CD8-positive, alpha-beta memory T cell (primary cell): ENCODE measurements around the gene NCAPG2. TPM values are rescaled to one million over a fixed set of nuclear protein-coding genes. Genes with fewer than 3 reads are reported as not detected.
"Not testable (repeated sequence)": the region's sequence is repeated elsewhere in the genome, so short reads cannot be mapped to it uniquely, and the experiment has no call there.

Source experiments
- CTCF ChIA-PET: fragments of 350-600 bp; sonication (Branson Sonifier 250); formaldehyde crosslinking; loops from one replicate; lab custom pipeline; 2021; ENCODE audit warnings: antibody characterized with exemption; lab: Charles Lee
- POLR2A ChIA-PET: fragments of 350-600 bp; sonication (Branson Sonifier 250); formaldehyde crosslinking; loops from one replicate; lab custom pipeline; 2021; ENCODE audit warnings: antibody characterized with exemption; lab: Charles Lee
- DNase-seq, 5 donors: peaks; one replicate each; pipeline versions ENCODE4 v3.0.0 to v3.0.0-alpha.2; 2020 to 2022; ENCODE audit warnings: mixed read lengths in 1 of 5
- H3K27ac ChIP-seq: one replicate; pipeline ENCODE4 v1.7.0; 2013; ENCODE audit warnings: low read depth, mild to moderate bottlenecking, low read length, moderate library complexity
- H3K27me3 ChIP-seq: 2 replicates; pipeline ENCODE4 v1.7.0; 2013; ENCODE audit warnings: low read length, mild to moderate bottlenecking; ENCODE audit not compliant: insufficient read depth, poor library complexity, severe bottlenecking
- H3K36me3 ChIP-seq: 2 replicates; pipeline ENCODE4 v1.7.0; 2013; ENCODE audit warnings: mild to moderate bottlenecking, low read length, moderate library complexity; ENCODE audit not compliant: insufficient read depth
- H3K4me1 ChIP-seq: 2 replicates; pipeline ENCODE4 v1.7.0; 2013; ENCODE audit warnings: mild to moderate bottlenecking, low read length, moderate library complexity; ENCODE audit not compliant: insufficient read depth
- H3K4me3 ChIP-seq: 2 replicates; pipeline ENCODE4 v1.7.0; 2013; ENCODE audit warnings: mild to moderate bottlenecking, low read length
- H3K9me3 ChIP-seq: 2 replicates; pipeline ENCODE4 v1.7.0; 2013; ENCODE audit warnings: mild to moderate bottlenecking, low read length
- H3K27ac Mint-ChIP-seq, 8 donors: one replicate each; pipeline ENCODE4 v1.8.0; 2020 to 2021; ENCODE audit warnings: mixed read lengths in 8 of 8, mild to moderate bottlenecking in 6 of 8, inconsistent platforms in 3 of 8, moderate library complexity in 3 of 8
- H3K27me3 Mint-ChIP-seq, 2 donors: one replicate each; pipeline ENCODE4 v1.8.0; 2020 to 2021; ENCODE audit warnings: mixed read lengths in 2 of 2, mild to moderate bottlenecking in 1 of 2, moderate library complexity in 1 of 2
- H3K36me3 Mint-ChIP-seq, 3 donors: one replicate each; pipeline ENCODE4 v1.8.0; 2020 to 2021; ENCODE audit warnings: mixed read lengths in 3 of 3, inconsistent platforms in 1 of 3, mild to moderate bottlenecking in 1 of 3
- H3K4me1 Mint-ChIP-seq, 3 donors: one replicate each; pipeline ENCODE4 v1.8.0; 2020 to 2021; ENCODE audit warnings: mixed read lengths in 3 of 3, inconsistent platforms in 1 of 3, mild to moderate bottlenecking in 1 of 3
- H3K4me3 Mint-ChIP-seq, 7 donors: one replicate each; pipeline ENCODE4 v1.8.0; 2020 to 2021; ENCODE audit warnings: mixed read lengths in 7 of 7, mild to moderate bottlenecking in 6 of 7, moderate library complexity in 4 of 7, inconsistent platforms in 2 of 7
- H3K9me3 Mint-ChIP-seq, 5 donors: one replicate each; pipeline ENCODE4 v1.8.0; 2020 to 2022; ENCODE audit warnings: mixed read lengths in 5 of 5, mild to moderate bottlenecking in 3 of 5, moderate library complexity in 2 of 5, inconsistent platforms in 1 of 5
- polyA plus RNA-seq: library from polyadenylated mRNA; unstranded; fragments of 300-500 nt; fragmentation: Illumina TruSeq; gene quantifications from one replicate; pipeline ENCODE4 v1.2.3, GENCODE V29; 2021
- total RNA-seq, 2 experiments: library from RNA; stranded (reverse); gene quantifications; one replicate each; pipeline ENCODE4 v1.2.3, GENCODE V29; 2021

NCAPG2 gene
- total and polyA plus RNA-seq, 3 experiments from 2014 or later, result 4.3 to 75.5 (median 71.4) TPM

- no peak for DNase-seq
- Mint-ChIP-seq H3K36me3 (peaks cover 0 to 8% (median 7%) of the 10 kb centered on the region in 3 donors), H3K27ac (no peak overlapping the region), H3K9me3 (no peaks in the 10 kb centered on the region), H3K27me3 (no peaks in the 10 kb centered on the region), H3K4me1 (no peaks in the 10 kb centered on the region), H3K4me3 (no peak overlapping the region)
- H3K27ac ChIP-seq, result no peak overlapping the region
- POLR2A ChIA-PET, result no interaction called here
- H3K9me3 ChIP-seq, result no peaks in the 10 kb centered on the region
- no peaks in the 10 kb centered on the region for H3K36me3 ChIP-seq
- H3K27me3 ChIP-seq, result no peaks in the 10 kb centered on the region
- CTCF ChIA-PET, result no interaction called here
- H3K4me3 ChIP-seq, result no peak overlapping the region
- H3K4me1 ChIP-seq, result no peaks in the 10 kb centered on the region
Observed at GRCh38 chr7:158638001-158638400, 66.6 kb downstream of the NCAPG2 start.

DNA sequence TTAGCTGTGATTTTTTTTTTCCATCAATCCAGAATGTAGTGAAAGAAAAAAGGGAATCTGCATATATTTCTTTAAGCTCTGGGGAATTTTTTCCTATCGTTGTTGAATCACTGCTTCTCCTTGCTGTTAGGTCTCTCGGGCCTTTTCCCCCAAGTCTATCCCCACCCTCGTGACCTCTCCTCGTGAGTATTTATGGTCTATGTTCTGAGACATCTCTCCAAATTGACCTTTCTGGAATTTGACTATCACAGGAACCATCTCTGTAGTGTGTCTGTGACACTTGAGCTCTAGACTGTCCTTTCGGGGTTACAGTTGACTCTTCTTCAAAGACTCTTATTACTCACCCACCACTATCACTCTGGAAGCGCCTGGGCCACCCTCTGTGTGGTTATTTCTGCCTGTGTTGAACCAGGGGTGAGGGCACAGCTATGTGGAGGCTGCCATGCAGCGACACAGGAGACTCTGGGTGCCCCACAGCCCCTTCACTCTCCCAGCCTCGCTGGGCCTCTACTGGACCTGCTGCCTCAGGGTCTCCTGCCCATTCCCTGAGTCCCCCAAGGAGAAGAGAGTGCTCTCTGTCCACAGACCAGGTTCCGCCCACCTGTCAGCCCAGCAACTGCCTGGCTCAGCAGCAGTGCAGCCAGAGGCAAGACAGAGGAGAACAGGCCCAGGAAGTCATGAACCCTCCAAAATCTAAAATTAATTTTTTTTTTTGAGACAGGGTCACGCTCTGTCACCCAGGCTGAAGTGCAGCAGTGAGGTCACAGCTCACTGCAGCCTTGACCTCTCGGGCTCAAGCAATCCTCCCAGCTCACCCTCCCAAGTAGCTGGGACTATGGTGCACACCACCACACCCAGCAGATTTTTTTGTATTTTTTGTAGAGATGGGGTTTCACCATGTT is 71.3 kb downstream of the NCAPG2 start:
- peak overlapping the region in 1 of 8 donors; percentile 78 for H3K27ac Mint-ChIP-seq
- H3K36me3 Mint-ChIP-seq, result peaks cover 11 to 12% (median 11%) of the 10 kb centered on the region in 3 donors
- Histone ChIP-seq H3K4me1 (no peaks in the 10 kb centered on the region), H3K27ac (no peak overlapping the region), H3K9me3 (no peaks in the 10 kb centered on the region), H3K27me3 (no peaks in the 10 kb centered on the region), H3K36me3 (no peaks in the 10 kb centered on the region), H3K4me3 (no peak overlapping the region)
- H3K4me3 Mint-ChIP-seq, result no peak overlapping the region
- POLR2A ChIA-PET, result no interaction called here
- H3K4me1 Mint-ChIP-seq, result no peaks in the 10 kb centered on the region
- DNase-seq, result no peak
- no peaks in the 10 kb centered on the region for H3K9me3 Mint-ChIP-seq
- CTCF ChIA-PET, result no interaction called here
- peaks cover 0 to 2% of the 10 kb centered on the region in 2 donors for H3K27me3 Mint-ChIP-seq

DNA sequence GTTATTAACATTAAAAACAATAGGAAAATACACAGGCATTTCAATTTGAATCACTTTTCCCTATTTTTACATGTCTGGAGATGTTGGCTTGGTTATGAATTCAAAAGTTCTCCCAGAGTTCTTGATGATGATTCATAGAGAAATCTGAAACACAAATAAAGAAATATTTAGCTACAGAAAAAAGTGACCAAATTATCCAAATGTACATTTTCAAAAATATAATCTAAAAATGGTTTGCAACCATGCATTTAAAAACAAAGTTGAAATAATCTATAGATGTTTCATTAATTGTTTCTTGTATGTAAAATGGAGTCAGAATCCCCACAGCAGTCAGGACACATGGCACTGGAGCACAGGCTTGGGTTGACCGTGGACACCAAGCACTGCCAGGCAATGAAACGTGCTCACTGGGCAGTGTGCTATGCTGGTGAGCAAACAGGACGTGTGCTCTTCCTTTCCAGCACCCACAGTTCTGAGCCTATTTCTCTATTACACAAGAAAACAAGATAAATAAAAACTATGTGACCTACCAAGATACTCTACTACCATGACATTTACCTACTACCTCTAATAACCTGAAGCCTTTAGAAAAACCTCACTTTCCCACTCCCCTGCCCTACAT is 72.9 kb downstream of the NCAPG2 start:
- Mint-ChIP-seq H3K4me1 (no peaks in the 10 kb centered on the region), H3K27ac (no peak overlapping the region), H3K27me3 (peaks cover 0 to 2% of the 10 kb centered on the region in 2 donors), H3K4me3 (no peak overlapping the region), H3K9me3 (no peaks in the 10 kb centered on the region), H3K36me3 (peaks cover 10 to 13% (median 11%) of the 10 kb centered on the region in 3 donors)
- H3K4me3 ChIP-seq, result no peak overlapping the region
- H3K36me3 ChIP-seq, result no peaks in the 10 kb centered on the region
- DNase-seq, result no peak
- H3K4me1 ChIP-seq, result no peaks in the 10 kb centered on the region
- no peak overlapping the region for H3K27ac ChIP-seq
- CTCF ChIA-PET, result no interaction called here
- H3K9me3 ChIP-seq, result no peaks in the 10 kb centered on the region
- H3K27me3 ChIP-seq, result no peaks in the 10 kb centered on the region
- POLR2A ChIA-PET, result no interaction called here

GRCh38 chr7:158626289-158626688 is 78.3 kb downstream of the NCAPG2 start:
- H3K27me3 ChIP-seq, H3K27me3 Mint-ChIP-seq, H3K9me3 ChIP-seq, CTCF ChIA-PET, H3K4me1 ChIP-seq, POLR2A ChIA-PET, H3K27ac ChIP-seq, H3K4me3 Mint-ChIP-seq, DNase-seq, H3K4me1 Mint-ChIP-seq, H3K9me3 Mint-ChIP-seq, H3K36me3 ChIP-seq, H3K4me3 ChIP-seq, H3K27ac Mint-ChIP-seq: not testable (repeated sequence)
- peaks cover 10 to 14% (median 14%) of the 10 kb centered on the region in 3 donors for H3K36me3 Mint-ChIP-seq

GRCh38 chr7:158623241-158623640 is 81.4 kb downstream of the NCAPG2 start:
- DNase-seq, result no peak
- no peaks in the 10 kb centered on the region for H3K4me1 ChIP-seq
- Mint-ChIP-seq H3K27me3 (no peaks in the 10 kb centered on the region), H3K36me3 (peaks cover 3 to 6% (median 3%) of the 10 kb centered on the region in 3 donors), H3K9me3 (no peaks in the 10 kb centered on the region), H3K4me3 (no peak overlapping the region), H3K27ac (no peak overlapping the region), H3K4me1 (no peaks in the 10 kb centered on the region)
- H3K27ac ChIP-seq, result no peak overlapping the region
- no peaks in the 10 kb centered on the region for H3K27me3 ChIP-seq
- H3K4me3 ChIP-seq, result no peak overlapping the region
- no peaks in the 10 kb centered on the region for H3K36me3 ChIP-seq
- POLR2A ChIA-PET, result no interaction called here
- H3K9me3 ChIP-seq, result no peaks in the 10 kb centered on the region
- CTCF ChIA-PET, result no interaction called here

DNA sequence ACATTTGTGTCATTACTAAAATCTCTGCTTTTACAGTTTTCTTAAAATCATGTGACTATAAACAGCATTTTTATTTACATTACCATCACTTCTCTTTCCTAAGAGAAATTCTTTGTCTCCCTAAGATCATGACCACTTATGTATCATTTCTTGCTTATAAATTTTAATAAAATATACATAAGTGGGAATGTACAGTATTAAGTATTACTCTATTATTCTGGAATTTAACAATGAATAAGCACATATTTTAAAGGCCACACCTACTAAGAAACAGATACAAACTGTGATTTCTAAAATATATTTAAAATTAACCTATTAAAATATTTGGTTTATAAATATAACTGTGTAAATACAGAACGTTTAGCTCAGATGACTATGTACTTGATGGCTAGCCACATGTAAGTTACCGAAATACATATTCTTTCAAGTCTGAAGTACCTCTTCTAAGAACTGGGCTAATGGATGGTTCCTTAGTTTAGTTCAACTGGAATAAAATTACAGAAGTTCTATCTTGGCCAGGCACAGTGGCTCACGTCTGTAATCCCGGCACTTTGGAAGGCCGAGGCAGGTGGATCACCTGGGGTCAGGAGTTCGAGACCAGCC is 83.7 kb downstream of the NCAPG2 start:
- H3K36me3 ChIP-seq, result no peaks in the 10 kb centered on the region
- H3K27ac ChIP-seq, result no peak overlapping the region
- POLR2A ChIA-PET, result no interaction called here
- no peak for DNase-seq
- Mint-ChIP-seq H3K9me3 (peaks cover 0 to 1% (median 0%) of the 10 kb centered on the region in 5 donors), H3K4me1 (no peaks in the 10 kb centered on the region), H3K36me3 (peaks cover 1 to 3% (median 3%) of the 10 kb centered on the region in 3 donors), H3K4me3 (no peak overlapping the region), H3K27ac (peak overlapping the region in 1 of 8 donors; percentile 16), H3K27me3 (no peaks in the 10 kb centered on the region)
- H3K27me3 ChIP-seq, result no peaks in the 10 kb centered on the region
- no peaks in the 10 kb centered on the region for H3K4me1 ChIP-seq
- CTCF ChIA-PET, result no interaction called here
- H3K4me3 ChIP-seq, result no peak overlapping the region
- no peaks in the 10 kb centered on the region for H3K9me3 ChIP-seq

DNA sequence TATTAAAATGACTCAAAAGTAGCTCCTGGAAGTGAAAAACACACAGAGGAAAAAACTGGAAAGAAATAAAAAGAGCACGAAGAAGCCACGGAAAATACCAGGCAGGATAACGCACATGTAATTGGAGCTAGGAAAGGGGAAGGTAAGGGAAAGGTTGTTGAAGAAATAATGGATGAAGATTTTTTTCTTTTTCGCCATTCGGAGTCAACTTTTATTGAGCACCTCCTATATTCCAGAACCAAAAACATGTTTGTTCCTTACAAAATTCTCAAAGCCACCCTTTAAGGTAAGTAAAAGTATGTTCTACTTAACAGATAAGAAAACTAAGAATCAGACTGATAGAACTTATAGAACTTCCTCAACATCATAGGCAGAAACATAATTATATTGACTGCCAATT is 84.2 kb downstream of the NCAPG2 start:
- Mint-ChIP-seq H3K27me3 (no peaks in the 10 kb centered on the region), H3K4me1 (no peaks in the 10 kb centered on the region), H3K27ac (no peak overlapping the region), H3K9me3 (peaks cover 0 to 1% (median 0%) of the 10 kb centered on the region in 5 donors), H3K36me3 (peaks cover 1 to 3% (median 3%) of the 10 kb centered on the region in 3 donors), H3K4me3 (no peak overlapping the region)
- ChIA-PET CTCF (no interaction called here), POLR2A (no interaction called here)
- no peaks in the 10 kb centered on the region for H3K4me1 ChIP-seq
- H3K27me3 ChIP-seq, result no peaks in the 10 kb centered on the region
- H3K27ac ChIP-seq, result no peak overlapping the region
- no peaks in the 10 kb centered on the region for H3K36me3 ChIP-seq
- no peak for DNase-seq
- H3K9me3 ChIP-seq, result no peaks in the 10 kb centered on the region
- no peak overlapping the region for H3K4me3 ChIP-seq

DNA sequence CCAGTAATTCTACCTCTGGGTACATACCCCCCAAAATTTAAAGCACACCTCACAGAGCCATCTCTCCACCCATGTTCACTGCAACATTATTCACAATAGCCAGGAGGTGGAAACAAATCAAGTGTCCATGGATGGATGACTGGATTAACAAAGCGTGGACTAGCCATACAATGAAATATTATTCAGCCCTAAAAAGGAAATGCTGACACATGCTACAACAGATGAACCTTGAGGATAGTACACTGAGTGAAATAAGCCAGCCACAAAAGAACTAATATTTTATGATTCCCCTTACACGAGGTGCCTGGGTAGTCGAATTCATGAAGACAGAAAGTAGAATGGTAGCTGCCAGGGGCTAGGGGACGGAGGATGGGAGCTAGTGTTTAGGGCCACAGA is 85.9 kb downstream of the NCAPG2 start:
- no peaks in the 10 kb centered on the region for H3K27me3 ChIP-seq
- H3K4me1 Mint-ChIP-seq, result no peaks in the 10 kb centered on the region
- H3K4me3 Mint-ChIP-seq, result no peak overlapping the region
- no peaks in the 10 kb centered on the region for H3K4me1 ChIP-seq
- H3K36me3 ChIP-seq, result no peaks in the 10 kb centered on the region
- peak overlapping the region; percentile 63 for H3K27ac ChIP-seq
- no peak for DNase-seq
- peaks cover 0 to 1% (median 0%) of the 10 kb centered on the region in 5 donors for H3K9me3 Mint-ChIP-seq
- H3K27me3 Mint-ChIP-seq, result no peaks in the 10 kb centered on the region
- no peak overlapping the region for H3K4me3 ChIP-seq
- no peaks in the 10 kb centered on the region for H3K9me3 ChIP-seq
- peak overlapping the region in 1 of 8 donors; percentile 12 for H3K27ac Mint-ChIP-seq
- H3K36me3 Mint-ChIP-seq, result peaks cover 0 to 3% (median 0%) of the 10 kb centered on the region in 3 donors
- ChIA-PET CTCF (no interaction called here), POLR2A (no interaction called here)
